Measurements from ENCODE around the gene FAM171A1.

GRCh38 chr10:15202639-15203038, 168.4 kb downstream of the FAM171A1 start:
- no peak for TF ChIP-seq POLR2AphosphoS5 (IDR thresholded peaks at IDR 0.05)
- TF ChIP-seq, protein P1, sequence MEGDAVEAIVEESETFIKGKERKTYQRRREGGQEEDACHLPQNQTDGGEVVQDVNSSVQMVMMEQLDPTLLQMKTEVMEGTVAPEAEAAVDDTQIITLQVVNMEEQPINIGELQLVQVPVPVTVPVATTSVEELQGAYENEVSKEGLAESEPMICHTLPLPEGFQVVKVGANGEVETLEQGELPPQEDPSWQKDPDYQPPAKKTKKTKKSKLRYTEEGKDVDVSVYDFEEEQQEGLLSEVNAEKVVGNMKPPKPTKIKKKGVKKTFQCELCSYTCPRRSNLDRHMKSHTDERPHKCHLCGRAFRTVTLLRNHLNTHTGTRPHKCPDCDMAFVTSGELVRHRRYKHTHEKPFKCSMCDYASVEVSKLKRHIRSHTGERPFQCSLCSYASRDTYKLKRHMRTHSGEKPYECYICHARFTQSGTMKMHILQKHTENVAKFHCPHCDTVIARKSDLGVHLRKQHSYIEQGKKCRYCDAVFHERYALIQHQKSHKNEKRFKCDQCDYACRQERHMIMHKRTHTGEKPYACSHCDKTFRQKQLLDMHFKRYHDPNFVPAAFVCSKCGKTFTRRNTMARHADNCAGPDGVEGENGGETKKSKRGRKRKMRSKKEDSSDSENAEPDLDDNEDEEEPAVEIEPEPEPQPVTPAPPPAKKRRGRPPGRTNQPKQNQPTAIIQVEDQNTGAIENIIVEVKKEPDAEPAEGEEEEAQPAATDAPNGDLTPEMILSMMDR (IDR thresholded peaks at IDR 0.05), result no peak
